K562 (cell line): ENCODE measurements around the gene AMFR. TPM values are rescaled to one million over a fixed set of nuclear protein-coding genes. Genes with fewer than 3 reads are reported as not detected.

Experiments
- ATAC-seq: fragments of 200-7000 bp; cut with Tn5 transposase; 3 replicates; pipeline ENCODE4 v1.9.1; 2020; ENCODE audit warnings: moderate library complexity
- BruUV-seq: library from RNA; stranded (reverse); fragments of 400-500 nt; replicated peaks from 2 replicates; lab custom pipeline; 2021; lab: Mats Ljungman, UMichigan
- CTCF ChIA-PET: fragments of 300-600 bp; formaldehyde crosslinking; extraction: SDS; loops from one replicate; lab custom pipeline; 2021; ENCODE audit warnings: low intra/inter-chr PET ratio; lab: Yijun Ruan, JAX
- POLR2A ChIA-PET: fragments of 300-600, 350-650 bp; sonication (Branson Sonifier 250); formaldehyde crosslinking; extraction: SDS; loops from one replicate; lab custom pipeline; 2021; ENCODE audit warnings: antibody characterized with exemption, inconsistent platforms; lab: Yijun Ruan, JAX
- DNase-seq, 4 experiments: peaks; one replicate each; pipeline versions ENCODE4 v3.0.0 to v3.0.0-alpha.2; 2011 to 2018; ENCODE audit warnings: low spot score in 3 of 4, mixed read lengths in 3 of 4; ENCODE audit errors: extremely low read depth in 1 of 4
- FAIRE-seq: peaks from 2 replicates; lab custom pipeline; 2011; peaks lifted over from hg19 to GRCh38; lab: Jason Lieb, UNC
- H2AFZ ChIP-seq: 2 replicates; pipeline ENCODE4 v1.6.0; 2011; ENCODE audit warnings: low read depth, low read length, control low read depth, inconsistent platforms
- H3K27ac ChIP-seq: fragments of 200-600 bp; 3 replicates; pipeline ENCODE4 v1.8.0; 2011; ENCODE audit warnings: low read depth, mild to moderate bottlenecking, control low read depth, inconsistent platforms, low read length, moderate library complexity, mixed read lengths; ENCODE audit errors: extremely low read depth
- H3K27me3 ChIP-seq, 2 experiments: fragments of 300-600 bp in 1 of 2; 2 replicates in 1 of 2; 3 replicates in 1 of 2; pipeline versions ENCODE4 v1.6.0 to v1.8.0; 2011; ENCODE audit warnings: inconsistent platforms in 2 of 2, low read length in 2 of 2, mild to moderate bottlenecking in 1 of 2, mixed read lengths in 1 of 2, moderate library complexity in 1 of 2; ENCODE audit not compliant: control insufficient read depth in 2 of 2, insufficient read depth in 2 of 2
- H3K36me3 ChIP-seq: fragments of 300-600 bp; 3 replicates; pipeline ENCODE4 v1.8.0; 2011; ENCODE audit warnings: mild to moderate bottlenecking, low read length, inconsistent platforms; ENCODE audit not compliant: control insufficient read depth, insufficient read depth
- H3K4me1 ChIP-seq, 2 experiments: fragments of 200-600 bp in 1 of 2; replicated peaks in 1 of 2; 2 replicates in 1 of 2; 3 replicates in 1 of 2; pipeline versions ENCODE4 v1.5.1 to v1.8.0; 2011; ENCODE audit warnings: inconsistent platforms in 2 of 2, low read length in 2 of 2, mild to moderate bottlenecking in 1 of 2, mixed read lengths in 1 of 2, moderate library complexity in 1 of 2; ENCODE audit not compliant: control insufficient read depth in 2 of 2, insufficient read depth in 2 of 2
- H3K4me2 ChIP-seq: 2 replicates; pipeline ENCODE4 v1.6.1; 2011; ENCODE audit warnings: low read length, control low read depth, inconsistent platforms, mixed read lengths; ENCODE audit not compliant: insufficient read depth
- H3K4me3 ChIP-seq: fragments of 200-600 bp; sonication (generic), shearing (Covaris generic); 2 replicates; pipeline ENCODE4 v1.5.1; 2016; ENCODE audit warnings: control low read depth, inconsistent platforms
- H3K79me2 ChIP-seq: fragments of 200-600 bp; 3 replicates; pipeline ENCODE4 v1.8.0; 2011; ENCODE audit warnings: low read length, inconsistent platforms; ENCODE audit not compliant: control insufficient read depth, insufficient read depth
- H3K9ac ChIP-seq, 2 experiments: 2 replicates each; pipeline versions ENCODE4 v1.6.0 to v1.6.1; 2011; ENCODE audit warnings: low read depth in 2 of 2, low read length in 2 of 2, control low read depth in 1 of 2, inconsistent platforms in 1 of 2, mild to moderate bottlenecking in 1 of 2, mixed read lengths in 1 of 2; ENCODE audit not compliant: insufficient read depth in 1 of 2
- H3K9me1 ChIP-seq: one replicate; pipeline ENCODE4 v1.6.0; 2011; ENCODE audit warnings: inconsistent platforms, mild to moderate bottlenecking, low read length, moderate library complexity; ENCODE audit not compliant: control insufficient read depth, insufficient read depth
- H3K9me3 ChIP-seq: replicated peaks from 2 replicates; pipeline ENCODE4 v1.5.1; 2011; ENCODE audit warnings: low read depth, low read length, inconsistent platforms; ENCODE audit not compliant: control insufficient read depth, insufficient read depth
- H4K20me1 ChIP-seq: replicated peaks from 2 replicates; pipeline ENCODE4 v1.6.1; 2011; ENCODE audit warnings: low read length, inconsistent platforms, mixed read lengths; ENCODE audit not compliant: control insufficient read depth, insufficient read depth
- ARID3B ChIP-seq: fragments of 250-450 bp; sonication (Bioruptor Pico); IDR thresholded peaks from 2 replicates; pipeline ENCODE4 v1.4.0; 2020; ENCODE audit warnings: borderline replicate concordance
- MCM2 ChIP-seq: fragments of 450-650 bp; IDR thresholded peaks from 2 replicates; pipeline ENCODE4 v1.6.1; 2017; ENCODE audit warnings: low read depth, mild to moderate bottlenecking
- PURB ChIP-seq: sonication (generic); formaldehyde crosslinking; IDR thresholded peaks from 2 replicates; pipeline ENCODE4 v1.9.0; 2021; ENCODE audit warnings: low read depth, mild to moderate bottlenecking, missing genetic modification reagents
- RBM22 ChIP-seq: fragments of 200-400 bp; formaldehyde crosslinking; IDR thresholded peaks from 2 replicates; pipeline ENCODE4 v1.6.1; 2018; ENCODE audit warnings: low read length, low read depth; ENCODE audit not compliant: poor library complexity, severe bottlenecking
- WGBS: fragments of 100-300 bp; shearing (Covaris generic); methylation state at CpG from one replicate; pipeline ENCODE4 v1.1.6; 2016; ENCODE audit warnings: low coverage, mixed read lengths; ENCODE audit not compliant: insufficient coverage; ENCODE audit errors: missing lambda C conversion rate; 5-methylcytosine and 5-hydroxymethylcytosine counted together
- in situ Hi-C: fragments of 300-500 bp; cut with MboI; formaldehyde crosslinking; loops from 4 replicates; pipeline ENCODE4 v1.15.0; 2018; ENCODE audit warnings: inconsistent platforms, mixed read lengths
- intact Hi-C: fragments of 100-400 bp; cut with micrococcal nuclease; formaldehyde crosslinking; loops from 2 replicates; pipeline ENCODE4 v1.14.2; 2022
- polyA plus RNA-seq, 8 experiments: library from polyadenylated mRNA; depleted of rRNA in 4 of 8; stranded (reverse) in 5 of 8; unstranded in 3 of 8; fragments of >200 nt; fragmentation: Nextera tagmentation in 2 of 8; fragmentation: Illumina TruSeq in 1 of 8; extraction: Ambion mirVana in 2 of 8; extraction: Trizol in 1 of 8; gene quantifications; 2 replicates each; pipeline versions ENCODE4 v1.2.1 to v1.2.3, GENCODE V29; 2011 to 2014; ENCODE audit warnings: inconsistent platforms in 1 of 8, missing spikeins in 1 of 8
- total RNA-seq, 7 experiments: library from RNA; depleted of rRNA in 6 of 7; stranded (reverse); fragments of >200 nt in 6 of 7; fragmentation: Illumina TruSeq in 2 of 7; extraction: Trizol in 2 of 7; gene quantifications; 2 replicates each; pipeline versions ENCODE4 v1.2.1 to v1.2.3, GENCODE V29; 2011 to 2021; ENCODE audit warnings: low replicate concordance in 1 of 7
- TF ChIP-seq, protein P1 (sequence below), 3 experiments: IDR thresholded peaks in 2 of 3; conservative IDR thresholded peaks in 1 of 3; 2 replicates each; pipeline ENCODE4 v1.5.1; 2011 to 2012; ENCODE audit warnings: low read length in 3 of 3, mild to moderate bottlenecking in 3 of 3, control low read depth in 2 of 3, improper control_type of control experiment in 1 of 3, inconsistent platforms in 1 of 3, low read depth in 1 of 3, mixed read lengths in 1 of 3, moderate library complexity in 1 of 3; ENCODE audit not compliant: insufficient read depth in 2 of 3

Gene AMFR
- total and polyA plus RNA-seq, 9 of the 15 experiments (the other 6 are each of a cell fraction or from before 2014, with no cell fraction given) = 15.6 to 113 (median 58.4) TPM

GRCh38 chr16:56419740-56420548 is 5.4 kb downstream of the AMFR start:
- Histone ChIP-seq H3K36me3 (peaks cover 7% of the 10 kb centered on the region; the same call in 1 of the 3 replicates), H4K20me1 (peaks cover 15% of the 10 kb centered on the region; the same call in 1 of the 2 replicates), H3K27ac (no peak overlapping the region), H3K79me2 (peaks cover 96% of the 10 kb centered on the region), H3K4me2 (no peak overlapping the region; the same call in 1 of the 2 replicates), H3K4me3 (no peak overlapping the region), H3K27me3 (no peaks in the 10 kb centered on the region), H3K9ac (no peak overlapping the region), H3K9me3 (no peaks in the 10 kb centered on the region), H3K9me1 (no peaks in the 10 kb centered on the region), H2AFZ (no peak overlapping the region), H3K4me1 (peaks cover 16 to 45% of the 10 kb centered on the region in 2 experiments)
- whole genome bisulfite sequencing = 86% methylated on average over 8 of the region's 8 CpGs
- in situ Hi-C loops (no loop called here), intact Hi-C loops (no loop called here)
- ATAC-seq (no peak), FAIRE-seq (no peak), DNase-seq (no peak)
- POLR2A ChIA-PET = interaction anchor here (1.1 kb wide), 1 partner anchor 79 kb away, joined by 3 read pairs; no protein-coding TSS in a partner anchor
- TF ChIP-seq RBM22 = no peak
- TF ChIP-seq MCM2 = no peak
- no peak for TF ChIP-seq ARID3B
- TF ChIP-seq, protein P1, sequence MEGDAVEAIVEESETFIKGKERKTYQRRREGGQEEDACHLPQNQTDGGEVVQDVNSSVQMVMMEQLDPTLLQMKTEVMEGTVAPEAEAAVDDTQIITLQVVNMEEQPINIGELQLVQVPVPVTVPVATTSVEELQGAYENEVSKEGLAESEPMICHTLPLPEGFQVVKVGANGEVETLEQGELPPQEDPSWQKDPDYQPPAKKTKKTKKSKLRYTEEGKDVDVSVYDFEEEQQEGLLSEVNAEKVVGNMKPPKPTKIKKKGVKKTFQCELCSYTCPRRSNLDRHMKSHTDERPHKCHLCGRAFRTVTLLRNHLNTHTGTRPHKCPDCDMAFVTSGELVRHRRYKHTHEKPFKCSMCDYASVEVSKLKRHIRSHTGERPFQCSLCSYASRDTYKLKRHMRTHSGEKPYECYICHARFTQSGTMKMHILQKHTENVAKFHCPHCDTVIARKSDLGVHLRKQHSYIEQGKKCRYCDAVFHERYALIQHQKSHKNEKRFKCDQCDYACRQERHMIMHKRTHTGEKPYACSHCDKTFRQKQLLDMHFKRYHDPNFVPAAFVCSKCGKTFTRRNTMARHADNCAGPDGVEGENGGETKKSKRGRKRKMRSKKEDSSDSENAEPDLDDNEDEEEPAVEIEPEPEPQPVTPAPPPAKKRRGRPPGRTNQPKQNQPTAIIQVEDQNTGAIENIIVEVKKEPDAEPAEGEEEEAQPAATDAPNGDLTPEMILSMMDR (IDR thresholded peaks at IDR 0.05 in 2 of 3, conservative IDR thresholded peaks at IDR 0.05 in 1 of 3; ENCODE audit: insufficient read depth in 2 of 3, low read depth in 1 of 3, low read length in 3 of 3) = 0 out of 6 replicates have a peak, but pooled peaks of 1 of the 3 experiments have one; percentile 7
- TF ChIP-seq PURB = no peak
- CTCF ChIA-PET = no interaction called here
- no TSS peak for BruUV-seq
